ENCODE measurements around the gene ITPR1. TPM values are rescaled to one million over a fixed set of nuclear protein-coding genes. Genes with fewer than 3 reads are reported as not detected.

ITPR1 gene
- total and polyA plus RNA-seq, 11 donors = 8.9 to 55.8 (median 19.9) TPM

GRCh38 chr3:4739289-4740236 lies 246.4 kb downstream of the ITPR1 start:
- peaks cover 9 to 82% (median 43%) of the 10 kb centered on the region in 12 donors for H3K4me1 ChIP-seq
- no peak for DNase-seq
- peaks cover 0 to 7% (median 0%) of the 10 kb centered on the region in 12 donors for H3K9me3 ChIP-seq
- intact Hi-C loops (cut with DNase I) = loop anchor here in 4 of 10 donors (5.0 kb wide), 3 partner anchors 83 to 238 kb away; partner anchors contain the start of gene BHLHE40 (in 4 of the 4)
- H3K4me3 ChIP-seq = no peak overlapping the region
- H3K36me3 ChIP-seq = peaks cover 0 to 21% (median 14%) of the 10 kb centered on the region in 9 donors
- no peak for TF ChIP-seq CTCF (IDR thresholded peaks at IDR 0.05)
- TF ChIP-seq POLR2A (IDR thresholded peaks at IDR 0.05) = no peak
- H3K27ac ChIP-seq = peak overlapping the region in 11 of 12 donors; percentile 69 to 97 (median 85)
- no peak for ATAC-seq
- H3K27me3 ChIP-seq = no peaks in the 10 kb centered on the region
- WGBS, 4 donors = 92 to 97% (median 96%) methylated on average over 9 of the region's 9 CpGs

GRCh38 chr3:4740397-4741105 lies 247.4 kb downstream of the ITPR1 start:
- ATAC-seq = peak; percentile 43 to 71 (median 54)
- Histone ChIP-seq H3K36me3 (peaks cover 0 to 18% (median 6%) of the 10 kb centered on the region in 9 donors), H3K9me3 (peaks cover 0 to 7% (median 0%) of the 10 kb centered on the region in 12 donors), H3K27ac (peak overlapping the region; percentile 59 to 97 (median 85)), H3K4me3 (peak overlapping the region in 1 of 12 donors; percentile 24), H3K27me3 (no peaks in the 10 kb centered on the region), H3K4me1 (peaks cover 9 to 82% (median 43%) of the 10 kb centered on the region in 12 donors)
- peak in 4 of 5 donors; percentile 52 to 68 (median 58) for DNase-seq
- intact Hi-C loops (cut with DNase I) = loop anchor here in 4 of 10 donors (5.0 kb wide), 3 partner anchors 82 to 237 kb away; partner anchors contain the start of gene BHLHE40 (in 3 of the 4)
- 40 to 63% (median 52%) methylated on average over 13 of the region's 13 CpGs for WGBS, 4 donors
- no peak for TF ChIP-seq CTCF (IDR thresholded peaks at IDR 0.05)
- TF ChIP-seq POLR2A (IDR thresholded peaks at IDR 0.05) = no peak

GRCh38 chr3:4741106-4741403 lies 247.9 kb downstream of the ITPR1 start:
- peaks cover 9 to 82% (median 43%) of the 10 kb centered on the region in 12 donors for H3K4me1 ChIP-seq
- peak overlapping the region; percentile 59 to 97 (median 85) for H3K27ac ChIP-seq
- H3K4me3 ChIP-seq = peak overlapping the region in 1 of 12 donors; percentile 24
- ATAC-seq = no peak
- H3K9me3 ChIP-seq = peaks cover 0 to 7% (median 0%) of the 10 kb centered on the region in 12 donors
- TF ChIP-seq CTCF (IDR thresholded peaks at IDR 0.05) = no peak
- TF ChIP-seq POLR2A (IDR thresholded peaks at IDR 0.05) = no peak
- H3K27me3 ChIP-seq = no peaks in the 10 kb centered on the region
- intact Hi-C loops (cut with DNase I) = loop anchor here in 4 of 10 donors (5.0 kb wide), 3 partner anchors 81 to 236 kb away; partner anchors contain the start of gene BHLHE40 (in 3 of the 4)
- 36 to 57% (median 45%) methylated on average over 3 of the region's 3 CpGs for WGBS, 4 donors
- peaks cover 0 to 13% (median 3%) of the 10 kb centered on the region in 9 donors for H3K36me3 ChIP-seq
- no peak for DNase-seq

All from heart left ventricle (tissue), 16 donors.